GM18498 (cell line): ENCODE measurements around the gene OR5B21.

Source experiments
- ATAC-seq: cut with Tn5 transposase; IDR thresholded peaks from one replicate; pipeline ENCODE4 v1.9.1; 2021; ENCODE audit warnings: mild to moderate bottlenecking, moderate library complexity; ENCODE audit not compliant: unreplicated experiment

Gene OR5B21

GRCh38 chr11:58508005-58508404 lies at the start of gene OR5B21:
Gene OR5B21, minus strand, starts transcription at chr11:58508105. Its CDS starts 0 bp downstream, at chr11:58508105.
- ATAC-seq: no peak

- ATAC-seq: no peak
These were observed 41.7 kb upstream of the OR5B21 start for GRCh38 chr11:58549644-58550043.

- no peak for ATAC-seq
These were observed 38.9 kb upstream of the OR5B21 start for GRCh38 chr11:58546841-58547240.

- no peak for ATAC-seq
These were observed 24.0 kb upstream of the OR5B21 start for GRCh38 chr11:58531865-58532341.

- ATAC-seq: no peak
These were observed 22.3 kb upstream of the OR5B21 start for GRCh38 chr11:58530236-58530635.

GRCh38 chr11:58527429-58527828 lies 19.5 kb upstream of the OR5B21 start:
- no peak for ATAC-seq

- ATAC-seq: no peak
These were observed 18.8 kb upstream of the OR5B21 start for GRCh38 chr11:58526721-58527120.

GRCh38 chr11:58525037-58525614 lies 17.2 kb upstream of the OR5B21 start:
- ATAC-seq: peak; percentile 91

GRCh38 chr11:58524232-58525036 lies 16.5 kb upstream of the OR5B21 start:
- peak; percentile 35 for ATAC-seq

GRCh38 chr11:58513747-58514367 lies 6.0 kb upstream of the OR5B21 start:
- peak; percentile 75 for ATAC-seq

- ATAC-seq: no peak
These were observed 3.7 kb upstream of the OR5B21 start for GRCh38 chr11:58511636-58512035.

GRCh38 chr11:58509748-58510147 lies 1.8 kb upstream of the OR5B21 start:
- ATAC-seq: no peak

GRCh38 chr11:58508814-58509213 lies 909 bp upstream of the OR5B21 start:
- ATAC-seq: no peak

GRCh38 chr11:58507355-58507754 lies 550 bp downstream of the OR5B21 start:
- ATAC-seq: no peak

GRCh38 chr11:58506935-58507334 lies 970 bp downstream of the OR5B21 start:
- ATAC-seq: peak; percentile 43

GRCh38 chr11:58505849-58506248 lies 2.1 kb downstream of the OR5B21 start:
- no peak for ATAC-seq

- no peak for ATAC-seq
These were observed 3.7 kb downstream of the OR5B21 start for GRCh38 chr11:58504232-58504631.

GRCh38 chr11:58503361-58503856 lies 4.5 kb downstream of the OR5B21 start:
- ATAC-seq: peak; percentile 92

GRCh38 chr11:58502004-58502403 lies 5.9 kb downstream of the OR5B21 start:
- ATAC-seq: no peak

- no peak for ATAC-seq
These were observed 9.4 kb downstream of the OR5B21 start for GRCh38 chr11:58498464-58498863.

GRCh38 chr11:58497951-58498350 lies 10.0 kb downstream of the OR5B21 start:
- ATAC-seq: no peak

- peak; percentile 51 for ATAC-seq
These were observed 12.0 kb downstream of the OR5B21 start for GRCh38 chr11:58495906-58496305.
